Natural killer cell (primary cell): ENCODE data around the gene LGALS3BP. TPM values are rescaled to one million over a fixed set of nuclear protein-coding genes. Genes with fewer than 3 reads are reported as not detected.

Source experiments
- ATAC-seq, 3 donors: fragments of 150-1000 bp in 2 of 3; fragments of 200-7000 bp in 1 of 3; cut with Tn5 transposase; 1 replicate in 1 of 3; 2 replicates in 2 of 3; pipeline ENCODE4 v1.10.0; 2021; ENCODE audit warnings: mild to moderate bottlenecking in 2 of 3, moderate library complexity in 2 of 3
- DNase-seq, 2 donors: peaks; one replicate each; pipeline versions ENCODE4 v3.0.0 to v3.0.0-alpha.2; 2013 to 2021; ENCODE audit warnings: mixed read lengths in 1 of 2
- H3K27ac ChIP-seq: one replicate; pipeline ENCODE4 v1.5.1; 2013; ENCODE audit warnings: mild to moderate bottlenecking, low read length
- H3K27me3 ChIP-seq: one replicate; pipeline ENCODE4 v1.6.1; 2013; ENCODE audit warnings: low read length; ENCODE audit not compliant: control insufficient read depth, insufficient read depth
- H3K36me3 ChIP-seq: one replicate; pipeline ENCODE4 v1.6.1; 2013; ENCODE audit warnings: low read length; ENCODE audit not compliant: control insufficient read depth, insufficient read depth
- H3K4me1 ChIP-seq: one replicate; pipeline ENCODE4 v1.6.1; 2013; ENCODE audit warnings: low read length; ENCODE audit not compliant: control insufficient read depth, insufficient read depth
- H3K4me3 ChIP-seq: one replicate; pipeline ENCODE4 v1.5.1; 2013; ENCODE audit warnings: low read length
- H3K9me3 ChIP-seq: one replicate; pipeline ENCODE4 v1.6.1; 2013; ENCODE audit warnings: low read length; ENCODE audit not compliant: control insufficient read depth, insufficient read depth
- H3K27ac Mint-ChIP-seq, 2 donors: one replicate each; pipeline ENCODE4 v1.8.0; 2022; ENCODE audit warnings: mild to moderate bottlenecking in 2 of 2, mixed read lengths in 2 of 2, moderate library complexity in 1 of 2
- H3K27me3 Mint-ChIP-seq, 2 donors: one replicate each; pipeline ENCODE4 v1.8.0; 2022; ENCODE audit warnings: low read depth in 2 of 2, mixed read lengths in 2 of 2
- H3K36me3 Mint-ChIP-seq: one replicate; pipeline ENCODE4 v1.8.0; 2022; ENCODE audit warnings: mixed read lengths
- H3K4me1 Mint-ChIP-seq, 2 donors: one replicate each; pipeline ENCODE4 v1.8.0; 2022; ENCODE audit warnings: mixed read lengths in 2 of 2
- H3K4me3 Mint-ChIP-seq: one replicate; pipeline ENCODE4 v1.8.0; 2022; ENCODE audit warnings: mild to moderate bottlenecking, moderate library complexity, mixed read lengths
- H3K9me3 Mint-ChIP-seq, 2 donors: one replicate each; pipeline ENCODE4 v1.8.0; 2022; ENCODE audit warnings: mixed read lengths in 2 of 2
- WGBS: methylation state at CpG from one replicate; pipeline ENCODE4 v1.1.7; 2013; ENCODE audit warnings: missing lambda C conversion rate; ENCODE audit not compliant: insufficient coverage; 5-methylcytosine and 5-hydroxymethylcytosine counted together
- intact Hi-C: fragments of 100-400 bp; cut with micrococcal nuclease; formaldehyde crosslinking; loops from one replicate; pipeline ENCODE4 v1.14.2; 2022
- total RNA-seq, 4 donors: library from RNA; stranded (reverse); fragments of 120-200 nt in 1 of 4; gene quantifications; one replicate each; pipeline versions ENCODE4 v1.2.3 to v1.2.4, GENCODE V29; 2013 to 2022
- TF ChIP-seq, protein P1 (sequence below): fragments of 200-600 bp; IDR thresholded peaks from one replicate; pipeline ENCODE4 v1.8.0; 2022; ENCODE audit warnings: antibody characterized with exemption

The LGALS3BP gene
- total RNA-seq, 3 donors from 2014 or later (not counting 1 experiment from before 2014, with no cell fraction given) = 4.2 to 8.8 (median 4.2) TPM

DNA sequence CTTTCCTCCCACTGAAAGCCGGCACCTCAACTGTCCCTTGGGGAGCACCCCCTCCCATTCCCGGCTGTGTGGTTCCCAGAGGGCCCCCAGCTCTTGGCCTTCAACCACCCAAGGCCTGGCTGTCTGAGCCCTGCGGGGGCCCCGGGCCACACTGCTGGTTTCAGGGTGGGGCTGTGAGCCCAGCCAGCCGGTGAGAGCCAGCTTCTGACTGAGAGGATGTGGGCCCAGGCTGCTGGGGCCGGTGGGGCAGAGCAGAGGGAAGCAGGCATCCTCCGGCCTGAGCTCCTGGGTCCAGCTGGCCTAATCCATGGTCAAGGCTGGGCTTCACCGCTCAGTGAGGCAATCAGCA lies 875 bp upstream of the LGALS3BP start:
- H3K9me3 Mint-ChIP-seq = no peaks in the 10 kb centered on the region
- DNase-seq = no peak
- no peaks in the 10 kb centered on the region for H3K36me3 Mint-ChIP-seq
- no peaks in the 10 kb centered on the region for H3K27me3 Mint-ChIP-seq
- Histone ChIP-seq H3K9me3 (no peaks in the 10 kb centered on the region), H3K27ac (no peak overlapping the region), H3K4me1 (peaks cover 6% of the 10 kb centered on the region), H3K27me3 (no peaks in the 10 kb centered on the region), H3K36me3 (no peaks in the 10 kb centered on the region), H3K4me3 (no peak overlapping the region)
- 50% methylated on average over 8 of the region's 8 CpGs for WGBS
- peak in 1 of 3 donors; percentile 36 for ATAC-seq
- TF ChIP-seq, protein P1, sequence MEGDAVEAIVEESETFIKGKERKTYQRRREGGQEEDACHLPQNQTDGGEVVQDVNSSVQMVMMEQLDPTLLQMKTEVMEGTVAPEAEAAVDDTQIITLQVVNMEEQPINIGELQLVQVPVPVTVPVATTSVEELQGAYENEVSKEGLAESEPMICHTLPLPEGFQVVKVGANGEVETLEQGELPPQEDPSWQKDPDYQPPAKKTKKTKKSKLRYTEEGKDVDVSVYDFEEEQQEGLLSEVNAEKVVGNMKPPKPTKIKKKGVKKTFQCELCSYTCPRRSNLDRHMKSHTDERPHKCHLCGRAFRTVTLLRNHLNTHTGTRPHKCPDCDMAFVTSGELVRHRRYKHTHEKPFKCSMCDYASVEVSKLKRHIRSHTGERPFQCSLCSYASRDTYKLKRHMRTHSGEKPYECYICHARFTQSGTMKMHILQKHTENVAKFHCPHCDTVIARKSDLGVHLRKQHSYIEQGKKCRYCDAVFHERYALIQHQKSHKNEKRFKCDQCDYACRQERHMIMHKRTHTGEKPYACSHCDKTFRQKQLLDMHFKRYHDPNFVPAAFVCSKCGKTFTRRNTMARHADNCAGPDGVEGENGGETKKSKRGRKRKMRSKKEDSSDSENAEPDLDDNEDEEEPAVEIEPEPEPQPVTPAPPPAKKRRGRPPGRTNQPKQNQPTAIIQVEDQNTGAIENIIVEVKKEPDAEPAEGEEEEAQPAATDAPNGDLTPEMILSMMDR = no peak
- no peak overlapping the region for H3K27ac Mint-ChIP-seq
- intact Hi-C loops = no loop called here
- no peak overlapping the region for H3K4me3 Mint-ChIP-seq
- H3K4me1 Mint-ChIP-seq = peaks cover 0 to 6% of the 10 kb centered on the region in 2 donors

DNA sequence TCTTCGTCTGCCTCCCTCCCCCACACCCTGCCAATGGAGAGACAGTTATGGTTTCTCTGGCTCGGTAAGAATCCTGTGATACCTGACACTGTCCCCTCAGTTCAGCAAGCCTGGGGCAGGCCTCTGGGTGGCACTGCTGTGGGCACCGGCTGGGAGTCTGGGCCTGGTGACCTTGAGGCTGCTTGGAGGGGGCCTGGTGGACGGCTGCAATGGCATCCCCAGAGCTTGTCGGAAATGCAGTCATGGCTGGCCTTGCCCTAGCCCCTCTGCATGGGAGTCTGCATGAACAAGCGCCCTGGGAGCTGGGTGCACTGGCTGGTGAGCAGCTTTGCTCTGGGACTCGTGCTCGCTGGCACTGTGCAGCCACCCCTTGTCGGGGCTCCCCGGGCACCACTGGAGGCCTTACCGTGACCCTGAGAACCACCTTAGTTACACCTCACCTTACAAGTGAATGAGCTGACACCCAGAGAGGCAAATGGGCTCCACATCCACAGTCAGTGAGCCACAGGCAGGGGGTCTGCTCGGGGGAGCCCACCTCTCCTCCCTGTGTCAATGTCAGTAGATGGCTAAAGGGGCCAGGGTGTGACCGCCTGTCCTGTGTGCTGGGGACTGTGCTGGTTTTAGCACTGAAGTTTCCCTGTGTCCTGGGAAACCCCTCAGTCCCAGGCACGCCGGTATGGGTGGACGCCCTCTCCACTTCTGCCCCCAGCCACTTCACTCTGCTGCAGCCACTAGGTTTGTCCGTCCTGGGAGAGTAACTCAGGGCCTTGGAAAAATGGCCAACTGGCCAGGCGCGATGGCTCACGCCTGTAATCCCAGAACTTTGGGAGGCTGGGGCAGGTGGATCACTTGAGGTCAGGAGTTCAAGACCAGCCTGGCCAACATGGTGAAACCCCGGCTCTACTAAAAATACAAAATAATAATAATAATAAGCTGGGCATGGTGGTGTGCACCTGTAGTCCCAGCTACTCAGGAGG lies 1.4 kb downstream of the LGALS3BP start:
- ATAC-seq (no peak), DNase-seq (no peak)
- H3K4me1 ChIP-seq = peaks cover 6% of the 10 kb centered on the region
- Mint-ChIP-seq H3K4me1 (peaks cover 0 to 6% of the 10 kb centered on the region in 2 donors), H3K27ac (no peak overlapping the region), H3K9me3 (no peaks in the 10 kb centered on the region), H3K36me3 (no peaks in the 10 kb centered on the region), H3K27me3 (no peaks in the 10 kb centered on the region), H3K4me3 (no peak overlapping the region)
- H3K27ac ChIP-seq = no peak overlapping the region
- H3K4me3 ChIP-seq = no peak overlapping the region
- H3K27me3 ChIP-seq = no peaks in the 10 kb centered on the region
- H3K36me3 ChIP-seq = no peaks in the 10 kb centered on the region
- H3K9me3 ChIP-seq = no peaks in the 10 kb centered on the region
- TF ChIP-seq, protein P1 = no peak
- intact Hi-C loops = no loop called here
- 83% methylated on average over 20 of the region's 21 CpGs for WGBS

DNA sequence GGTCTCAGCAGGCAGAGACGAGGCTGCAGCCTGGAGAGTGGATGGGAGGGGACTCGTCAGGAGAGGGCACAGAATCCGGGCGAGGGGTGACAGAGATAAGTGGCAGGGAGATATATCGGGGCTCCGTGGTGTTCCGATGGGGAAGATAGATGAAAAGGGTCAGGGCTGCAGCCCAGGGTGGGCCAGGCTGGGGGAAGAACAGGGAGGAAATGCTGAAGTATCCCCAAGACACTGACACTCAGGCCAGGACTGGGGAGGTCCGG lies 2.1 kb downstream of the LGALS3BP start:
- Histone ChIP-seq H3K27ac (no peak overlapping the region), H3K27me3 (no peaks in the 10 kb centered on the region), H3K9me3 (no peaks in the 10 kb centered on the region), H3K36me3 (no peaks in the 10 kb centered on the region), H3K4me3 (no peak overlapping the region), H3K4me1 (peaks cover 6% of the 10 kb centered on the region)
- Mint-ChIP-seq H3K9me3 (no peaks in the 10 kb centered on the region), H3K4me1 (peaks cover 0 to 6% of the 10 kb centered on the region in 2 donors), H3K27ac (peak overlapping the region in 1 of 2 donors; percentile 27), H3K27me3 (no peaks in the 10 kb centered on the region), H3K4me3 (no peak overlapping the region), H3K36me3 (no peaks in the 10 kb centered on the region)
- TF ChIP-seq, protein P1 = no peak
- ATAC-seq (no peak), DNase-seq (no peak)
- WGBS = 95% methylated on average over 8 of the region's 8 CpGs
- intact Hi-C loops = no loop called here
